PFSK-1 (cell line): ENCODE results near the gene SFMBT2.

ENCODE experiments used
- FOXP2 ChIP-seq: optimal IDR thresholded peaks from 2 replicates; pipeline ENCODE3; 2011; ENCODE audit warnings: borderline replicate concordance, control low read depth, inconsistent platforms; ENCODE audit not compliant: insufficient read depth; ENCODE audit errors: extremely low read length, extremely low read depth
- POLR2AphosphoS5 ChIP-seq: IDR thresholded peaks from 2 replicates; pipeline ENCODE4 v1.6.1; 2012; ENCODE audit warnings: low read depth, mild to moderate bottlenecking, control low read depth, low read length, moderate library complexity
- REST ChIP-seq, 2 experiments: IDR thresholded peaks; 2 replicates each; pipeline versions ENCODE4 v1.6.1 to v1.8.0; 2011 to 2012; ENCODE audit warnings: low read depth in 2 of 2, low read length in 2 of 2, control low read depth in 1 of 2, inconsistent platforms in 1 of 2, mild to moderate bottlenecking in 1 of 2, moderate library complexity in 1 of 2; ENCODE audit not compliant: insufficient read depth in 1 of 2
- SIN3A ChIP-seq: IDR thresholded peaks from 2 replicates; pipeline ENCODE4 v1.6.1; 2012; ENCODE audit warnings: mild to moderate bottlenecking, low read length, moderate library complexity, borderline replicate concordance; ENCODE audit not compliant: insufficient read depth
- TAF1 ChIP-seq: IDR thresholded peaks from 2 replicates; pipeline ENCODE4 v1.6.1; 2012; ENCODE audit warnings: low read length, control low read depth, borderline replicate concordance; ENCODE audit not compliant: insufficient read depth

SFMBT2 gene

DNA sequence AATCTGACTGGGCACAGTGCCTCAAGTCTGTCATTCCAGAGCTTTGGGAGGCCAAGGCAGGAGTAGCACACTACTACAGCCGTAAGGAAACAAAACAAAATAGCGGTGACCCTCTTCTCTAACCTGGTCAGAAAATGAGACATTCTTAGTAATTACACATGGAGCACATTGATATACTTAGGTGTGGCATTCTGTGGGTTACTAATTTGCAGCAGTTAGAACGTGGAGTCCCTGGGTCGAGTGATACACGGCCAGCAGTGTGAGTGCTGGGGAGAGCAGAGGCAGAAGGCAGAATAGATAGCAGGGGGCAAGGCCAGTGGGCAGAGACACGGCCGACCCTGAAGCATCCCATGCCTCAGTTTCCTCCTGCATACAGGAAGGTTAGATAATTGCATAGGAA is 28.9 kb upstream of the SFMBT2 start:
- TF ChIP-seq SIN3A, result no peak
- no peak for TF ChIP-seq FOXP2
- no peak for TF ChIP-seq TAF1
- no peak for TF ChIP-seq POLR2AphosphoS5
- TF ChIP-seq REST (IDR thresholded peaks at IDR 0.05; ENCODE audit: insufficient read depth in 1 of 2, low read depth in 2 of 2, low read length in 2 of 2), result no peak

DNA sequence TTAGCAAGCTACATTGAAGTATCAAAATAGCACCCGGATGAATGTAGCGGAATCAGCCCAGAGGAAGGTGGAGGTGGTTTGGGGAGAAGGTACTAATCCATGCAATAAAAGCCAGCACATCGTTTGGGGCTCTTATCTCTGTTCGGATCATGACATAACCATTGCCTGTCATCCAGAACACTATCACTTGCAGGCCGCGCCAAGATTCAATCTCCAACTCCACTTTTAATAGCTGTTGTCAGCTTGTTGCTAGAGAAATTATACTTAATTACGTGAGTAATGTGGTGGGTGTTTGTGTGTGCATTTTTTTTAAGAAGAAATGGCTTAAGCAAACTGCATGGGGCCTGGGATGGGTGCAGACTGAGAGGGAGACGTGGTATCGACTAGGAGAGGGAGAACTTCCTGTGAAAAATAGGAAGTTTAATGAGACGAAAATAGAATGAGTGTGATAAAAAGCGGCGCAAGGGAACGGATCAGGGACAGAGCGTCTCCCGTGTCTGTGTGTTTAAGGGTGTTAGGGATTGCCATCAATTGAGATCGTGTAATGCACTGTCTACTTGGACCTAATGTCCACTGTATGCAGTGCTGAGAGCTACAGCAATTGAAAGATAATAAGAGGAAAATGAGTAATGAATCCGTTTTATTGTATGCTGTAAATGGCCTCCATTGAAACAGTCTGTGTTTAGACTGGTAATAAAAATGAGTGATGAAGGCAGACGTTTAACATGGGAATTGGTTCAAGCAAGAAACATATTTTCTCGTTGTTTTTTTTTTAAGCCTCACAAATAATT is 27.6 kb upstream of the SFMBT2 start:
- TF ChIP-seq SIN3A, result no peak

DNA sequence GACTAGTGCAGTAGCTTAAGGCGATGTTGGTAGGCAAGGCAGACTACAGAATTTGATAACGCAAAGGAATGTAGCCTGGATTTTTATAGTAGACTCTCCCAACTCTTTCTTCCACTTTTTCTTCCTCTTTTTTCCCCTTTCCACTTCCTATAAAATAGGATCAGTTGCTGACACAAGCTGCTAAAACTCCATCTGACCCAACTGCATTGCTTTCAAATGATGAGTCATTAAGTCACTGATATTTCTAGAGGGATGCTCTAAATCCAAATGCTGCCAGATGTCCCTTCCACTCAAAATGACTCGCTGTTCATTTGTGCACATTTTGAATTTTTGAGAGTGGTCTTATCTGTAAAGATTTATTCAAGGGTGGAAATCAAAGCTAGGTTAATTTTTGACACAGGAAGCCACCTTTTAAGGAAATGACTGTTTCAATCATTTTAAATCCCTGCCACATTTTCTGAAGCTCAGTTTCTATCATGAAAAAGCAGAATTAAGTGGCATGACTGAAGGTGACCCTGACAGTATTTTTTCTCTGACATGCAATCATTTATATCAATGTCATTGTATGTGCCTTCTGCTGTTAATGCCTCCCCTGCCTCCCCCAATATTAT is 25.8 kb upstream of the SFMBT2 start:
- no peak for TF ChIP-seq FOXP2
- TF ChIP-seq TAF1, result no peak
- no peak for TF ChIP-seq REST (IDR thresholded peaks at IDR 0.05; ENCODE audit: insufficient read depth in 1 of 2, low read depth in 2 of 2, low read length in 2 of 2)
- no peak for TF ChIP-seq POLR2AphosphoS5
- no peak for TF ChIP-seq SIN3A

- TF ChIP-seq POLR2AphosphoS5, result no peak
- TF ChIP-seq SIN3A, result no peak
- TF ChIP-seq FOXP2, result no peak
- no peak for TF ChIP-seq REST (IDR thresholded peaks at IDR 0.05; ENCODE audit: insufficient read depth in 1 of 2, low read depth in 2 of 2, low read length in 2 of 2)
- TF ChIP-seq TAF1, result no peak
Measured at GRCh38 chr10:7435674-7436073, 24.8 kb upstream of the SFMBT2 start.

- TF ChIP-seq TAF1 (no peak), POLR2AphosphoS5 (no peak), FOXP2 (no peak), SIN3A (no peak), REST (IDR thresholded peaks at IDR 0.05; ENCODE audit: insufficient read depth in 1 of 2, low read depth in 2 of 2, low read length in 2 of 2) (no peak)
Measured at GRCh38 chr10:7434378-7434777, 23.5 kb upstream of the SFMBT2 start.
